ENCODE measurements around the gene MPST.
A peak's percentile ranks its signal among the peaks of the same experiment; 100 is the strongest.

The MPST gene

GRCh38 chr22:37027556-37027955 is 8.0 kb downstream of the MPST start:
- H3K4me3 ChIP-seq (ENCODE audit: low read depth, low read length), result no peak overlapping the region
- TF ChIP-seq, protein P1, sequence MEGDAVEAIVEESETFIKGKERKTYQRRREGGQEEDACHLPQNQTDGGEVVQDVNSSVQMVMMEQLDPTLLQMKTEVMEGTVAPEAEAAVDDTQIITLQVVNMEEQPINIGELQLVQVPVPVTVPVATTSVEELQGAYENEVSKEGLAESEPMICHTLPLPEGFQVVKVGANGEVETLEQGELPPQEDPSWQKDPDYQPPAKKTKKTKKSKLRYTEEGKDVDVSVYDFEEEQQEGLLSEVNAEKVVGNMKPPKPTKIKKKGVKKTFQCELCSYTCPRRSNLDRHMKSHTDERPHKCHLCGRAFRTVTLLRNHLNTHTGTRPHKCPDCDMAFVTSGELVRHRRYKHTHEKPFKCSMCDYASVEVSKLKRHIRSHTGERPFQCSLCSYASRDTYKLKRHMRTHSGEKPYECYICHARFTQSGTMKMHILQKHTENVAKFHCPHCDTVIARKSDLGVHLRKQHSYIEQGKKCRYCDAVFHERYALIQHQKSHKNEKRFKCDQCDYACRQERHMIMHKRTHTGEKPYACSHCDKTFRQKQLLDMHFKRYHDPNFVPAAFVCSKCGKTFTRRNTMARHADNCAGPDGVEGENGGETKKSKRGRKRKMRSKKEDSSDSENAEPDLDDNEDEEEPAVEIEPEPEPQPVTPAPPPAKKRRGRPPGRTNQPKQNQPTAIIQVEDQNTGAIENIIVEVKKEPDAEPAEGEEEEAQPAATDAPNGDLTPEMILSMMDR (IDR thresholded peaks at IDR 0.05; ENCODE audit: insufficient read depth, low read length, missing control alignments), result no peak
- ChIA-PET CTCF (interaction anchor here (1.0 kb wide), 1 partner anchor 10 kb away, joined by 3 read pairs; no protein-coding TSS in a partner anchor), POLR2A (no interaction called here)
- no peak for DNase-seq (ENCODE audit: low read depth, low spot score)

DNA sequence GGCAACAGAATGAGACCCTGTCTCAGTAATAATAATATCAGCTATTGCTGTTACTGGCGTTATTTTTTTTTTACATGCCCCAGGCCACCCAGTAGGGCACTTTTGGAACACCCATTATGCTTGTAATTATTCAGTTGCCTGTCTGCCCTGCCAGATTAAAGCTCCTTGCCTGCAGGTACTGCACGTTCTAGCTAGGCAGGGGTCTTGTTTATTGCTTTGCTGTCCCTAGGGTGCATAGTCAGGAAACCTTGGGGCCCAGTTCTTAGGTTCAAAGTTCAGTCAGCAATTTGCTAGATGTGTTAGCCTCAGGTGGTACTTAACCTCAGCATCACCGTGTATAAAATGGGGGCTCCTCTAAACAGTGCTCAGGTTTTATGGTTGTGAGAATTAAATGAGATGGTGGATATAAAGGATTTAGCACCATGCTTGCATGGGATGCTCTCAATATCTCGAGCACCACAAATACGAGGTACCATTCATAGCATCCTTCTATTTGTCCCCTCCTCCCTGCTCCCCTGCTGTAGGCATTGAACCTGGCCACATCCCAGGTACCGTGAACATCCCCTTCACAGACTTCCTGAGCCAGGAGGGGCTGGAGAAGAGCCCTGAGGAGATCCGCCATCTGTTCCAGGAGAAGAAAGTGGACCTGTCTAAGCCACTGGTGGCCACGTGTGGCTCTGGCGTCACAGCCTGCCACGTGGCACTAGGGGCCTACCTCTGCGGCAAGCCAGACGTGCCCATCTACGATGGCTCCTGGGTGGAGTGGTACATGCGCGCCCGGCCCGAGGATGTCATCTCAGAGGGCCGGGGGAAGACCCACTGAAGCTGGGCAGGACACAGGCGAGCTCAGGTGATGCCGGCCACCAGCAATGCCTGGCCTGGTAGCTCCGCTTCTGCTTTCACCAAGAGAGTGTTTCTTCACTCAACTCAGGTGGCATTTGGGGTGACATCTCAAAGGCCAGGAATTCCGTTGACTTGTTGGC is 9.4 kb downstream of the MPST start:
- ChIA-PET CTCF (interaction anchor here (1.0 to 6.5 kb wide), 5 partner anchors 7 to 171 kb away, joined by 3 to 78 read pairs (median 4); no protein-coding TSS in a partner anchor), POLR2A (interaction anchor here (1.2 to 1.4 kb wide), 2 partner anchors 10 kb away, joined by 3 to 4 read pairs; partner anchors contain the start of genes MPST and TST)
- TF ChIP-seq, protein P1 (IDR thresholded peaks at IDR 0.05; ENCODE audit: insufficient read depth, low read length, missing control alignments), result no peak
- no peak overlapping the region for H3K4me3 ChIP-seq (ENCODE audit: low read depth, low read length)
- no peak for DNase-seq (ENCODE audit: low read depth, low spot score)

GRCh38 chr22:37030560-37031281 is 11.2 kb downstream of the MPST start:
- no peak overlapping the region for H3K4me3 ChIP-seq (ENCODE audit: low read depth, low read length)
- ChIA-PET CTCF (interaction anchor here (0.9 to 6.5 kb wide), 6 partner anchors 9 to 169 kb away, joined by 3 to 78 read pairs (median 3); no protein-coding TSS in a partner anchor), POLR2A (interaction anchor here (1.4 kb wide), 1 partner anchor 12 kb away, joined by 4 read pairs; the partner anchor contains the start of genes MPST and TST)
- DNase-seq (ENCODE audit: low read depth, low spot score), result no peak
- TF ChIP-seq, protein P1 (IDR thresholded peaks at IDR 0.05; ENCODE audit: insufficient read depth, low read length, missing control alignments), result peak; percentile 2

GRCh38 chr22:37032134-37032534 is 12.6 kb downstream of the MPST start:
- CTCF ChIA-PET, result interaction anchor here (1.0 to 6.5 kb wide), 7 partner anchors 8 to 176 kb away, joined by 3 to 78 read pairs (median 5); no protein-coding TSS in a partner anchor
- H3K4me3 ChIP-seq (ENCODE audit: low read depth, low read length), result no peak overlapping the region
- no peak for DNase-seq (ENCODE audit: low read depth, low spot score)
- POLR2A ChIA-PET, result interaction anchor here (0.6 to 1.5 kb wide), 3 partner anchors 9 to 86 kb away, joined by 3 to 8 read pairs (median 4); partner anchors contain the start of genes MPST and TST
- TF ChIP-seq, protein P1 (IDR thresholded peaks at IDR 0.05; ENCODE audit: insufficient read depth, low read length, missing control alignments), result no peak

- no peak for DNase-seq (ENCODE audit: low read depth, low spot score)
- POLR2A ChIA-PET, result interaction anchor here (0.6 to 1.5 kb wide), 4 partner anchors 10 to 87 kb away, joined by 3 to 8 read pairs (median 4); partner anchors contain the start of genes MPST and TST
- CTCF ChIA-PET, result interaction anchor here (1.0 to 6.5 kb wide), 7 partner anchors 8 to 177 kb away, joined by 3 to 78 read pairs (median 5); no protein-coding TSS in a partner anchor
- no peak overlapping the region for H3K4me3 ChIP-seq (ENCODE audit: low read depth, low read length)
- TF ChIP-seq, protein P1 (IDR thresholded peaks at IDR 0.05; ENCODE audit: insufficient read depth, low read length, missing control alignments), result no peak
Observed at GRCh38 chr22:37032535-37033460, 13.3 kb downstream of the MPST start.
